H1 (cell line): ENCODE results near the gene CEP76. TPM values are rescaled to one million over a fixed set of nuclear protein-coding genes. Genes with fewer than 3 reads are reported as not detected.

Source experiments
- CTCF ChIA-PET: fragments of 300-600 bp; sonication (Branson Sonifier 250); formaldehyde crosslinking; loops from one replicate; lab custom pipeline; 2021; ENCODE audit not compliant: partially characterized antibody; lab: Charles Lee
- POLR2A ChIA-PET: fragments of 300-600 bp; sonication (Branson Sonifier 250); formaldehyde crosslinking; loops from one replicate; lab custom pipeline; 2021; ENCODE audit warnings: inconsistent platforms; ENCODE audit not compliant: partially characterized antibody; lab: Charles Lee
- DNase-seq, 2 experiments: peaks; one replicate each; pipeline versions ENCODE4 v3.0.0 to v3.0.0-alpha.2; 2010 to 2022; ENCODE audit warnings: low spot score in 2 of 2, low read depth in 1 of 2, mixed read lengths in 1 of 2
- FAIRE-seq: peaks from 2 replicates; lab custom pipeline; 2011; peaks lifted over from hg19 to GRCh38; lab: Jason Lieb, UNC
- H2AFZ ChIP-seq: 2 replicates; pipeline ENCODE4 v1.8.1; 2012; ENCODE audit warnings: low read length, inconsistent platforms
- H2AK5ac ChIP-seq: 2 replicates; pipeline ENCODE4 v1.6.1; 2013; ENCODE audit warnings: low read depth, low read length
- H2BK120ac ChIP-seq: replicated peaks from 2 replicates; pipeline ENCODE3; 2013; ENCODE audit warnings: low read depth, low read length, inconsistent platforms
- H2BK12ac ChIP-seq: 2 replicates; pipeline ENCODE4 v1.6.1; 2013; ENCODE audit warnings: low read depth, low read length
- H2BK15ac ChIP-seq: 2 replicates; pipeline ENCODE4 v1.6.1; 2013; ENCODE audit warnings: low read length
- H2BK20ac ChIP-seq: 2 replicates; pipeline ENCODE4 v1.6.1; 2013; ENCODE audit warnings: low read length
- H2BK5ac ChIP-seq: 2 replicates; pipeline ENCODE4 v1.6.1; 2013; ENCODE audit warnings: low read depth, low read length
- H3K14ac ChIP-seq: 2 replicates; pipeline ENCODE4 v1.6.1; 2013; ENCODE audit warnings: inconsistent platforms; ENCODE audit not compliant: insufficient read length
- H3K18ac ChIP-seq: 2 replicates; pipeline ENCODE4 v1.6.1; 2013; ENCODE audit warnings: low read length; ENCODE audit errors: extremely low read depth
- H3K23ac ChIP-seq: 2 replicates; pipeline ENCODE4 v1.6.1; 2013; ENCODE audit warnings: inconsistent platforms; ENCODE audit not compliant: insufficient read length
- H3K23me2 ChIP-seq: 2 replicates; pipeline ENCODE4 v1.6.1; 2013; ENCODE audit warnings: low read depth, low read length
- H3K27ac ChIP-seq: 2 replicates; pipeline ENCODE4 v1.6.1; 2011; ENCODE audit warnings: low read depth, low read length, inconsistent platforms
- H3K27me3 ChIP-seq, 4 experiments: replicated peaks in 1 of 4; 1 replicate in 1 of 4; 2 replicates in 3 of 4; pipeline versions ENCODE4 v1.6.1 to v1.8.1; 2011 to 2013; ENCODE audit warnings: low read length in 3 of 4, mild to moderate bottlenecking in 3 of 4, inconsistent platforms in 2 of 4, mixed read lengths in 2 of 4, moderate library complexity in 1 of 4; ENCODE audit not compliant: control insufficient read depth in 3 of 4, insufficient read depth in 3 of 4; ENCODE audit errors: extremely low read depth in 1 of 4
- H3K36me3 ChIP-seq, 4 experiments: 2 replicates each; pipeline versions ENCODE4 v1.6.1 to v1.8.1; 2011 to 2013; ENCODE audit warnings: mild to moderate bottlenecking in 4 of 4, low read length in 3 of 4, moderate library complexity in 2 of 4, control low read depth in 1 of 4, inconsistent platforms in 1 of 4; ENCODE audit not compliant: insufficient read depth in 4 of 4, control insufficient read depth in 2 of 4
- H3K4ac ChIP-seq: replicated peaks from 2 replicates; pipeline ENCODE3; 2013; ENCODE audit warnings: low read length, low read depth, mixed read lengths, inconsistent platforms; ENCODE audit not compliant: insufficient read length
- H3K4me1 ChIP-seq, 4 experiments: replicated peaks in 1 of 4; 1 replicate in 1 of 4; 2 replicates in 3 of 4; pipeline versions ENCODE4 v1.6.1 to v1.8.1; 2011 to 2013; ENCODE audit warnings: low read length in 3 of 4, inconsistent platforms in 2 of 4, mixed read lengths in 1 of 4; ENCODE audit not compliant: insufficient read depth in 4 of 4, control insufficient read depth in 3 of 4
- H3K4me2 ChIP-seq, 2 experiments: 2 replicates each; pipeline versions ENCODE4 v1.6.1 to v1.8.1; 2011 to 2013; ENCODE audit warnings: low read depth in 2 of 2, low read length in 2 of 2, control low read depth in 1 of 2, inconsistent platforms in 1 of 2, mild to moderate bottlenecking in 1 of 2; ENCODE audit not compliant: insufficient read depth in 1 of 2
- H3K4me3 ChIP-seq, 4 experiments: fragments of 200-600, 300-600 bp in 1 of 4; sonication (generic), shearing (Covaris generic), sonication (Bioruptor Twin) in 1 of 4; 2 replicates each; pipeline versions ENCODE4 v1.5.1 to v1.8.1; 2011 to 2016; ENCODE audit warnings: low read length in 4 of 4, low read depth in 3 of 4, control low read depth in 2 of 4, inconsistent platforms in 2 of 4, mild to moderate bottlenecking in 2 of 4, mixed read lengths in 1 of 4, moderate library complexity in 1 of 4; ENCODE audit not compliant: insufficient read depth in 2 of 4; ENCODE audit errors: extremely low read depth in 1 of 4
- H3K56ac ChIP-seq: replicated peaks from 2 replicates; pipeline ENCODE3; 2013; ENCODE audit warnings: low read depth, mild to moderate bottlenecking, mixed read lengths, low read length, inconsistent platforms; ENCODE audit not compliant: insufficient read length
- H3K79me1 ChIP-seq: 2 replicates; pipeline ENCODE4 v1.6.1; 2013; ENCODE audit warnings: low read depth, low read length, control low read depth
- H3K79me2 ChIP-seq, 2 experiments: 2 replicates each; pipeline versions ENCODE4 v1.6.1 to v1.8.1; 2012 to 2013; ENCODE audit warnings: low read length in 2 of 2, mild to moderate bottlenecking in 2 of 2, inconsistent platforms in 1 of 2; ENCODE audit not compliant: insufficient read depth in 2 of 2, control insufficient read depth in 1 of 2
- H3K9ac ChIP-seq, 4 experiments: replicated peaks in 1 of 4; 1 replicate in 1 of 4; 2 replicates in 3 of 4; pipeline versions ENCODE4 v1.6.1 to v1.8.1; 2011 to 2013; ENCODE audit warnings: low read depth in 3 of 4, low read length in 3 of 4, control low read depth in 2 of 4, mild to moderate bottlenecking in 2 of 4, moderate library complexity in 2 of 4, inconsistent platforms in 1 of 4; ENCODE audit errors: extremely low read depth in 1 of 4
- H3K9me3 ChIP-seq, 2 experiments: 2 replicates each; pipeline versions ENCODE4 v1.6.1 to v1.8.1; 2012 to 2013; ENCODE audit warnings: mild to moderate bottlenecking in 2 of 2, moderate library complexity in 2 of 2, control low read depth in 1 of 2, inconsistent platforms in 1 of 2, low read depth in 1 of 2, low read length in 1 of 2, mixed read lengths in 1 of 2; ENCODE audit not compliant: insufficient read depth in 2 of 2
- H4K20me1 ChIP-seq, 2 experiments: replicated peaks in 1 of 2; 2 replicates each; pipeline versions ENCODE3 to v1.8.1; 2011 to 2013; ENCODE audit warnings: inconsistent platforms in 2 of 2, low read length in 2 of 2, mild to moderate bottlenecking in 1 of 2; ENCODE audit not compliant: insufficient read depth in 2 of 2, control insufficient read depth in 1 of 2
- H4K5ac ChIP-seq: 2 replicates; pipeline ENCODE4 v1.6.1; 2013; ENCODE audit warnings: low read length, low read depth, mixed read lengths, inconsistent platforms; ENCODE audit not compliant: insufficient read length
- H4K8ac ChIP-seq: 2 replicates; pipeline ENCODE4 v1.8.0; 2013; ENCODE audit warnings: mild to moderate bottlenecking, moderate library complexity, low read length, inconsistent platforms; ENCODE audit not compliant: insufficient read depth; ENCODE audit errors: extremely low read depth
- H4K91ac ChIP-seq: replicated peaks from 2 replicates; pipeline ENCODE3; 2013; ENCODE audit warnings: low read length, mixed read lengths, inconsistent platforms; ENCODE audit not compliant: insufficient read length
- CBX8 ChIP-seq: fragments of 300-800, 300-1000 bp; sonication (generic); IDR thresholded peaks from 2 replicates; pipeline ENCODE4 v1.7.1; 2016; ENCODE audit warnings: low read depth, low read length, borderline replicate concordance
- CTBP2 ChIP-seq: IDR thresholded peaks from 2 replicates; pipeline ENCODE4 v1.7.0; 2011; ENCODE audit warnings: borderline replicate concordance, mild to moderate bottlenecking, moderate library complexity, mixed read lengths, low read length; ENCODE audit not compliant: insufficient read depth, insufficient read length
- SP2 ChIP-seq: IDR thresholded peaks from 2 replicates; pipeline ENCODE4 v1.6.1; 2012; ENCODE audit warnings: mild to moderate bottlenecking, low read length, inconsistent platforms
- TAF1 ChIP-seq: IDR thresholded peaks from 2 replicates; pipeline ENCODE4 v1.6.1; 2011; ENCODE audit warnings: mild to moderate bottlenecking, low read depth, low read length
- TAF7 ChIP-seq: optimal IDR thresholded peaks from 2 replicates; pipeline ENCODE3; 2011; ENCODE audit warnings: low read depth, mild to moderate bottlenecking, inconsistent platforms, low read length, moderate library complexity, borderline replicate concordance
- TBP ChIP-seq: IDR thresholded peaks from 2 replicates; pipeline ENCODE4 v1.6.1; 2011; ENCODE audit warnings: low read depth, low read length, improper control_type of control experiment
- WGBS, 2 experiments: shearing (Covaris generic) in 1 of 2; methylation state at CpG; one replicate each; pipeline versions ENCODE4 v1.1.6 to v1.1.7; 2013 to 2015; ENCODE audit warnings: low lambda C conversion rate in 2 of 2, mixed read lengths in 2 of 2, inconsistent platforms in 1 of 2, low coverage in 1 of 2, missing lambda C conversion rate in 1 of 2; ENCODE audit not compliant: insufficient replicate concordance in 2 of 2, insufficient coverage in 1 of 2, insufficient read length in 1 of 2; ENCODE audit errors: extremely low coverage in 1 of 2, missing lambda C conversion rate in 1 of 2; 5-methylcytosine and 5-hydroxymethylcytosine counted together
- polyA plus RNA-seq, 7 experiments: library from polyadenylated mRNA; depleted of rRNA in 3 of 7; stranded (reverse) in 5 of 7; unstranded in 2 of 7; fragments of >200 nt in 5 of 7; fragments of 200-250 nt in 2 of 7; gene quantifications; 1 replicate in 5 of 7; 2 replicates in 1 of 7; 4 replicates in 1 of 7; pipeline versions ENCODE4 v1.2.1 to v1.2.3, GENCODE V29; 2011 to 2013; ENCODE audit warnings: missing spikeins in 2 of 7, mixed read lengths in 2 of 7
- total RNA-seq: library from RNA; stranded (reverse); fragmentation: NEBNext Ultra II Directional; extraction: Animal tissue kit (Norgen Biotek cat#: 25700); gene quantifications from 2 replicates; pipeline ENCODE4 v1.2.1, GENCODE V29; 2021

The CEP76 gene
- total and polyA plus RNA-seq, 2 of the 8 experiments (the other 6 are each of a cell fraction or from before 2014, with no cell fraction given) = 9.0 to 18.1 TPM

GRCh38 chr18:12721495-12722275, 19.2 kb upstream of the CEP76 start:
- Histone ChIP-seq H2BK20ac (no peak overlapping the region), H2BK120ac (no peak overlapping the region), H4K8ac (no peak overlapping the region), H4K5ac (no peak overlapping the region), H3K79me2 (no peaks in the 10 kb centered on the region), H3K9ac (no peak overlapping the region), H3K79me1 (no peaks in the 10 kb centered on the region), H2BK12ac (no peak overlapping the region), H2BK5ac (no peak overlapping the region), H3K27ac (no peak overlapping the region), H3K18ac (no peak overlapping the region), H3K4me1 (no peaks in the 10 kb centered on the region), H3K14ac (no peak overlapping the region), H3K56ac (no peak overlapping the region), H3K9me3 (no peaks in the 10 kb centered on the region), H3K4me2 (no peak overlapping the region), H3K27me3 (no peaks in the 10 kb centered on the region), H3K23me2 (no peaks in the 10 kb centered on the region), H3K23ac (no peak overlapping the region), H3K36me3 (peaks cover 16 to 57% (median 25%) of the 10 kb centered on the region in 4 experiments; a peak in 7 of 8 replicates), H3K4ac (no peak overlapping the region), H2AFZ (no peak overlapping the region), H4K20me1 (peaks cover 0 to 1% of the 10 kb centered on the region in 2 experiments), H2BK15ac (no peak overlapping the region), H3K4me3 (no peak overlapping the region), H2AK5ac (no peak overlapping the region), H4K91ac (no peak overlapping the region)
- CTCF ChIA-PET = interaction anchor here (15.6 kb wide), 1 partner anchor 213 kb away, joined by 125 read pairs; no protein-coding TSS in a partner anchor
- DNase-seq (no peak), FAIRE-seq (no peak)
- 88% methylated on average over 5 of the region's 5 CpGs; no CpG with 5 or more reads in 1 of the 2 experiments for WGBS, 2 experiments
- TF ChIP-seq SP2 (no peak), CTBP2 (no peak), TAF7 (no peak), TBP (no peak), TAF1 (no peak), CBX8 (no peak)
- POLR2A ChIA-PET = interaction anchor here (1.5 to 1.8 kb wide), 2 partner anchors 10 to 17 kb away, joined by 4 to 5 read pairs; no protein-coding TSS in a partner anchor
